Bone marrow (tissue), 2 donors: ENCODE results near the gene BRD1.

ENCODE experiments used
- DNase-seq, 2 donors: peaks; one replicate each; lab custom pipeline; 2025; lab: John Stamatoyannopoulos, UW

Gene BRD1

GRCh38 chr22:49728570-49729271, 99.0 kb downstream of the BRD1 start:
- DNase-seq: no peak

- no peak for DNase-seq
Observed at GRCh38 chr22:49727881-49728569, 99.6 kb downstream of the BRD1 start.

DNA sequence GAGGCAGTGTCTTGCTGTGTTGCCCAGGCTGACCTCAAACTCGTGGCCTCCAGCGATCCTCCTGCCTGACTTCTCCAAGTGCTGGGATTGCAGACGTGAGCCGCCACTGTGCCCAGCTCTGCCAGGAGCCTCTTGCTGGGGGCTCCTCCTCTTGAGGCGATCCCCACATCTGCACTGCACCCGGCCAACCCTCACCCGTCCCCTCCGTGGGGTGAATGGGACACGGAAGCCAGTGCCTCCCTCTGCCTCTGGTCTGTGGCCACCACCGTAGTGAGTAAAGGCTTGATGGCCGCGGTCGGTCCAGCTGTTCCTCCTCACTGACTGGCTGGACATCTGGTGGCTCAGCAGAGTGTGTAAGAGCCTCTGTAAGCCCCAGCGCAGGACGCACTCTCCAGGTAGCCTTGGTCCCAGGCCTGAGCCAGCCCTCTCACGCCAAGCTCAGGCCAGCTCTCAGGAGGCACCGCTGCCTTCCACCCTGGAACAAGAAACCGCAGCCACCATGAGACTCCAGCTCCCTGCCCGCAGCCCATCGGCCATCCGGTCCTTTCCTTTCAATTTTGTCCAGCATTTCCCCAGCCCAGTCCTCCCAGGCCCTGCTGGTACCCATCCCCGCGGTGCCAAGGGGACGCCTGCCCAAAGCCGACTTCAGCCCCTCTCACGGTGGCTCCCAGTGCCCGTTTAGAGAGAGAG, 100.3 kb downstream of the BRD1 start:
- DNase-seq: no peak

DNA sequence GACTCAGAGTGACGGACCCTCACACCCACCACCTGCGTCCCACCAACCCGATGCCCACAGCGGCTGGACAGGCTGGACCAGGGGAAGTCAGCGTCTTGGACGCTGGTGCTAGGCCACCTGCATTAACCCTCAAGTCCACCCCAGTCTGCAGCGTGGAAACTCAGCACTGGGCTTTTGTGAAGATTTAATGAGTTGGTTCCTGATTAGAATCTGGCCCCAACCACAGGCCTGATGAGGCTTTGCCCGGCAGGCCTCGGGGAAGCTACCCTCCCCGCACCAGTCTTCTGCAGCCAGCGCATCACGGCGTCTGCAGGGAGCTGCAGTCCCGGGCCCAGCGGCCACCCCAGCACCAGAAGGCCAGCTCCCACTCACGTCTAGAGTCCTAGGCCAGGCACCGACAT, 101.0 kb downstream of the BRD1 start:
- DNase-seq: no peak

DNA sequence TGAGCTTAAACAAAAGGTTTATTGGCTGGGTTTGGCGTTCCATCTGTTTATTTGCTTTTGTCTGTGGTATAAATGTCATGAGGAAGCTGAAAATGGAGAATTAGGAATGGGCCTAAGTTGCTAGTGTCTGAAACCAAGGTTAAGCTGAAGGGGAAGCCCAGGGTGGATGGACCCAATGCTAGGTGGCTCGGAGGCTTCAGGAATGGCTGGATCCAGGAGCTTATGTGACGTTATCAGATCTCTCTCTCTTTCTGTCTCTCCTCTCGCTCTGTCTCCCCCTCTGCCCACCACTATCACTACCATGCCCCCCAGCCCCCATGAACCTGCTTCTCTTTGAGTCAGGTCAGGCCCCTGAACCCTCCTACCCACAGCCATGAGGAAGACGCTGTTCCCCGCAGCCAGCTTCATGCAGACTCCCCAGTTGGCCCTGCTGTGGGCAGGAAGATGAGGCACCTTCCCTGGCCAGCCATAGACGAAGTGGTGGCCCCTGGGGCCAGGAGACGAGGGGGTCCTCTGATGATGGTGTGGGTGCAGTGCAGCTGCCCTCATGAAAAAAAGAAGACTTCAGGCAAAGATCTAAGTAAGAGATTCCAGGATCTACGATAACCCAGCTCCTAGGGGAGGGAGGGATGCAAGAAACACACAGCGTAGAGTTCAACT, 101.5 kb downstream of the BRD1 start:
- DNase-seq: no peak

- no peak for DNase-seq
Observed at GRCh38 chr22:49725516-49725915, 102.2 kb downstream of the BRD1 start.

DNA sequence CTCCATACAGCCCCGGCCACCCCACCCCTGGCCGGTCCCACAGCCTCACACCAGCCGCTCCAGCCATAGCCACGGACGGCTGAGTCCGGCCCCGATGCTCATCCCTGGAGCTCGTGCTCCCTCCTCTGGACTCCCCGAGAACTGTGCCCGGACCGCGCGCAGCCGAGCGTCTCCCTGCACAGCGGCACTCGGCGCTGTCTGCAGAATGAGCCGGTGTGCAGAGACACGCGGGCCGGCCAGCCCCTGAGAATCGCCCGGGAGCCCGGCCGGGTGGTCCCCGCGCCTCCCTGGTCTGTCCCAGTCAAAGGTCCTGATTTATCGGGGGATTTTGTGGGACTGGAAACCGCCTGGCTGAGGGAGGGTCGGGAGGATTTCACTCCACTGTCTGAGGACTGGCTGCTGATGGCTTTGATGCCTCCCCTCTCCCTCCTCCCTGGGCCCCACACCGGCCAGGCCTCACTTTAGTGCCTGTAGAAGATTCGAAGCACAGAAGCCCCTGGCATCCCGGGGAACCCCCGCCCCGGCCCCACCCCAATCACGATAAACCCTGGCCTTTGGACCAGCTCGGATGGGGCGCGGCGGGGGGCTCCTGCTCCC, 102.7 kb downstream of the BRD1 start:
- DNase-seq: peak in 1 of 2 donors; percentile 7

- DNase-seq: no peak
Observed at GRCh38 chr22:49724030-49724892, 103.4 kb downstream of the BRD1 start.

- DNase-seq: no peak
Observed at GRCh38 chr22:49723478-49724029, 104.1 kb downstream of the BRD1 start.
